ENCODE results near the gene CASQ2. TPM values are rescaled to one million over a fixed set of nuclear protein-coding genes. Genes with fewer than 3 reads are reported as not detected.

The CASQ2 gene
- total and polyA plus RNA-seq, 10 of the 15 experiments (the other 5 are each of a cell fraction or from before 2014, with no cell fraction given): not detected

DNA sequence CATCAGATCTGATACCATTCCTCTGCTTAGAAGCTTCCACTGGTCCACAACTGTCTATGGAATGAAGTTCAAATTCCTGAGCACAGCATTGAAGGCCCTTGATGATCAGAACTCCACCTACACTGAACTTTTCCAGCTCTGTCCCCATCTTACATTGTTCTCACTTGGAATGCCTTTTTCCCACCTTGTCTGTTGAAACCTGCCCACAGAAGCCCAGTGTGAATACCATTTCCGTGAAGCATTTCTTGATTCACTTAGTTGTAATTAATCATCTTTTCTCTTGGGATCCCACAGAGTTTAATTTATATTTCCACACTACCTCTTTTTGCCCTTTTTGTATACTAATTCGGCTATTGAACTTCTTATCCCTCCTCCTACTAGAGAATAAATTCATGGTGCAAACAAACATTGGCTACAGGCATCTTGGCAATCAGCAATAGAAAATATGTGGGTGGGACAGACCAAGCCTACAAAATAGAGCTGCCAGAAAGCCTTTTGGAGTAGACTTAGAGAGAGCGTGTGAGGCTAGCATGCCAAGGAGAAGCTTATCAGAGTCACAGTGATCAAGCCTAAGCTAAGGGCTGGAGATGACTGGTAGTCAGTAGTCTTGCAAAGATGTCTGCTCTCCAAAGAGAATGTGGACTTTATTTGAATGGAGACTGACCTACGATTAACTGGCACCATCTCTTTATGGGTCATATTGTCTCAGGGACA, 46.3 kb upstream of the CASQ2 start:
- H2AFZ ChIP-seq (ENCODE audit: control insufficient read depth, low read depth, low read length): no peak overlapping the region
- 19% methylated on average over 4 of the region's 4 CpGs for WGBS (ENCODE audit: insufficient coverage, insufficient replicate concordance, low lambda C conversion rate, missing lambda C conversion rate)

More for the DNA sequence above, 46.3 kb upstream of the CASQ2 start:
- ChIA-PET RAD21 (ENCODE audit: unreplicated experiment) (no interaction called here), POLR2A (no interaction called here), SMC1A (ENCODE audit: uncharacterized antibody, unreplicated experiment) (no interaction called here), CTCF (interaction anchor here (1.1 to 1.2 kb wide), 2 partner anchors 10 to 167 kb away, joined by 3 to 6 read pairs; no protein-coding TSS in a partner anchor)
- TF ChIP-seq ATF7 (IDR thresholded peaks at IDR 0.05; ENCODE audit: low read depth): no peak
- TF ChIP-seq SMARCA5 (IDR thresholded peaks at IDR 0.05): no peak
- no peak for TF ChIP-seq CHD2 (IDR thresholded peaks at IDR 0.05; ENCODE audit: borderline replicate concordance, low read depth, low read length)
- no peak for TF ChIP-seq SP1 (IDR thresholded peaks at IDR 0.05; ENCODE audit: low read depth, low read length)
- TF ChIP-seq ESRRA (IDR thresholded peaks at IDR 0.05; ENCODE audit: low read length): no peak
- TF ChIP-seq, protein P1, sequence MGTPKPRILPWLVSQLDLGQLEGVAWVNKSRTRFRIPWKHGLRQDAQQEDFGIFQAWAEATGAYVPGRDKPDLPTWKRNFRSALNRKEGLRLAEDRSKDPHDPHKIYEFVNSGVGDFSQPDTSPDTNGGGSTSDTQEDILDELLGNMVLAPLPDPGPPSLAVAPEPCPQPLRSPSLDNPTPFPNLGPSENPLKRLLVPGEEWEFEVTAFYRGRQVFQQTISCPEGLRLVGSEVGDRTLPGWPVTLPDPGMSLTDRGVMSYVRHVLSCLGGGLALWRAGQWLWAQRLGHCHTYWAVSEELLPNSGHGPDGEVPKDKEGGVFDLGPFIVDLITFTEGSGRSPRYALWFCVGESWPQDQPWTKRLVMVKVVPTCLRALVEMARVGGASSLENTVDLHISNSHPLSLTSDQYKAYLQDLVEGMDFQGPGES (IDR thresholded peaks at IDR 0.05): no peak
- TF ChIP-seq MXI1 (IDR thresholded peaks at IDR 0.05; ENCODE audit: low read depth, low read length): no peak
- no peak for TF ChIP-seq WRNIP1 (IDR thresholded peaks at IDR 0.05; ENCODE audit: borderline replicate concordance, low read depth, low read length)
- TF ChIP-seq, protein P2, sequence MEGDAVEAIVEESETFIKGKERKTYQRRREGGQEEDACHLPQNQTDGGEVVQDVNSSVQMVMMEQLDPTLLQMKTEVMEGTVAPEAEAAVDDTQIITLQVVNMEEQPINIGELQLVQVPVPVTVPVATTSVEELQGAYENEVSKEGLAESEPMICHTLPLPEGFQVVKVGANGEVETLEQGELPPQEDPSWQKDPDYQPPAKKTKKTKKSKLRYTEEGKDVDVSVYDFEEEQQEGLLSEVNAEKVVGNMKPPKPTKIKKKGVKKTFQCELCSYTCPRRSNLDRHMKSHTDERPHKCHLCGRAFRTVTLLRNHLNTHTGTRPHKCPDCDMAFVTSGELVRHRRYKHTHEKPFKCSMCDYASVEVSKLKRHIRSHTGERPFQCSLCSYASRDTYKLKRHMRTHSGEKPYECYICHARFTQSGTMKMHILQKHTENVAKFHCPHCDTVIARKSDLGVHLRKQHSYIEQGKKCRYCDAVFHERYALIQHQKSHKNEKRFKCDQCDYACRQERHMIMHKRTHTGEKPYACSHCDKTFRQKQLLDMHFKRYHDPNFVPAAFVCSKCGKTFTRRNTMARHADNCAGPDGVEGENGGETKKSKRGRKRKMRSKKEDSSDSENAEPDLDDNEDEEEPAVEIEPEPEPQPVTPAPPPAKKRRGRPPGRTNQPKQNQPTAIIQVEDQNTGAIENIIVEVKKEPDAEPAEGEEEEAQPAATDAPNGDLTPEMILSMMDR (IDR thresholded peaks at IDR 0.05 in 2 of 3, conservative IDR thresholded peaks at IDR 0.05 in 1 of 3; ENCODE audit: control insufficient read depth in 2 of 3, extremely low read depth in 1 of 3, insufficient read depth in 1 of 3, low read depth in 3 of 3, low read length in 3 of 3): no peak
- no peak for TF ChIP-seq ZNF384 (IDR thresholded peaks at IDR 0.05; ENCODE audit: borderline replicate concordance, low read depth, low read length)
- TF ChIP-seq BHLHE40 (IDR thresholded peaks at IDR 0.05; ENCODE audit: borderline replicate concordance in 1 of 2, low read depth in 2 of 2, low read length in 1 of 2): no peak
- TF ChIP-seq, protein P3, sequence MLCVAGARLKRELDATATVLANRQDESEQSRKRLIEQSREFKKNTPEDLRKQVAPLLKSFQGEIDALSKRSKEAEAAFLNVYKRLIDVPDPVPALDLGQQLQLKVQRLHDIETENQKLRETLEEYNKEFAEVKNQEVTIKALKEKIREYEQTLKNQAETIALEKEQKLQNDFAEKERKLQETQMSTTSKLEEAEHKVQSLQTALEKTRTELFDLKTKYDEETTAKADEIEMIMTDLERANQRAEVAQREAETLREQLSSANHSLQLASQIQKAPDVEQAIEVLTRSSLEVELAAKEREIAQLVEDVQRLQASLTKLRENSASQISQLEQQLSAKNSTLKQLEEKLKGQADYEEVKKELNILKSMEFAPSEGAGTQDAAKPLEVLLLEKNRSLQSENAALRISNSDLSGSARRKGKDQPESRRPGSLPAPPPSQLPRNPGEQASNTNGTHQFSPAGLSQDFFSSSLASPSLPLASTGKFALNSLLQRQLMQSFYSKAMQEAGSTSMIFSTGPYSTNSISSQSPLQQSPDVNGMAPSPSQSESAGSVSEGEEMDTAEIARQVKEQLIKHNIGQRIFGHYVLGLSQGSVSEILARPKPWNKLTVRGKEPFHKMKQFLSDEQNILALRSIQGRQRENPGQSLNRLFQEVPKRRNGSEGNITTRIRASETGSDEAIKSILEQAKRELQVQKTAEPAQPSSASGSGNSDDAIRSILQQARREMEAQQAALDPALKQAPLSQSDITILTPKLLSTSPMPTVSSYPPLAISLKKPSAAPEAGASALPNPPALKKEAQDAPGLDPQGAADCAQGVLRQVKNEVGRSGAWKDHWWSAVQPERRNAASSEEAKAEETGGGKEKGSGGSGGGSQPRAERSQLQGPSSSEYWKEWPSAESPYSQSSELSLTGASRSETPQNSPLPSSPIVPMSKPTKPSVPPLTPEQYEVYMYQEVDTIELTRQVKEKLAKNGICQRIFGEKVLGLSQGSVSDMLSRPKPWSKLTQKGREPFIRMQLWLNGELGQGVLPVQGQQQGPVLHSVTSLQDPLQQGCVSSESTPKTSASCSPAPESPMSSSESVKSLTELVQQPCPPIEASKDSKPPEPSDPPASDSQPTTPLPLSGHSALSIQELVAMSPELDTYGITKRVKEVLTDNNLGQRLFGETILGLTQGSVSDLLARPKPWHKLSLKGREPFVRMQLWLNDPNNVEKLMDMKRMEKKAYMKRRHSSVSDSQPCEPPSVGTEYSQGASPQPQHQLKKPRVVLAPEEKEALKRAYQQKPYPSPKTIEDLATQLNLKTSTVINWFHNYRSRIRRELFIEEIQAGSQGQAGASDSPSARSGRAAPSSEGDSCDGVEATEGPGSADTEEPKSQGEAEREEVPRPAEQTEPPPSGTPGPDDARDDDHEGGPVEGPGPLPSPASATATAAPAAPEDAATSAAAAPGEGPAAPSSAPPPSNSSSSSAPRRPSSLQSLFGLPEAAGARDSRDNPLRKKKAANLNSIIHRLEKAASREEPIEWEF (IDR thresholded peaks at IDR 0.05; ENCODE audit: insufficient replicate concordance, low read depth, low read length): no peak
- no peak for TF ChIP-seq RAD21 (IDR thresholded peaks at IDR 0.05; ENCODE audit: insufficient read depth, low read depth, low read length)
- TF ChIP-seq KAT2A (conservative IDR thresholded peaks at IDR 0.05; ENCODE audit: control insufficient read depth, low read depth, low read length): no peak
- Histone ChIP-seq H3K27ac (ENCODE audit: control insufficient read depth, insufficient read depth) (no peak overlapping the region), H3K27me3 (replicated peaks in 1 of 2; ENCODE audit: control insufficient read depth in 2 of 2, insufficient read depth in 2 of 2, low read length in 1 of 2) (no peaks in the 10 kb centered on the region; a peak in 1 of 4 replicates), H3K36me3 (ENCODE audit: control insufficient read depth in 2 of 2, insufficient read depth in 2 of 2, low read length in 1 of 2) (no peaks in the 10 kb centered on the region), H3K9me3 (replicated peaks; ENCODE audit: control insufficient read depth, insufficient read depth, low read length) (no peaks in the 10 kb centered on the region), H3K4me1 (ENCODE audit: control insufficient read depth, insufficient read depth, low read length) (no peaks in the 10 kb centered on the region), H3K9ac (ENCODE audit: control insufficient read depth, insufficient read depth, low read length) (no peak overlapping the region), H3K4me3 (no peak overlapping the region), H3K4me2 (ENCODE audit: control insufficient read depth, insufficient read depth) (no peak overlapping the region), H4K20me1 (ENCODE audit: control insufficient read depth, insufficient read depth) (no peaks in the 10 kb centered on the region), H3K79me2 (ENCODE audit: control insufficient read depth, insufficient read depth, low read length) (no peaks in the 10 kb centered on the region)
- no peak for FAIRE-seq
- intact Hi-C loops (cut with micrococcal nuclease; ENCODE audit: unreplicated experiment) (no loop called here), in situ Hi-C loops (cut with MboI) (no loop called here)
- no TSS peak for BruUV-seq (replicated peaks)
- no peak for ATAC-seq
- no peak for DNase-seq (ENCODE audit: low read depth, low spot score)
